ENCODE data around the gene TWIST1. TPM values are rescaled to one million over a fixed set of nuclear protein-coding genes. Genes with fewer than 3 reads are reported as not detected.

The TWIST1 gene
- total RNA-seq, 4 donors from 2014 or later: 1.9 TPM; not detected in 3

DNA sequence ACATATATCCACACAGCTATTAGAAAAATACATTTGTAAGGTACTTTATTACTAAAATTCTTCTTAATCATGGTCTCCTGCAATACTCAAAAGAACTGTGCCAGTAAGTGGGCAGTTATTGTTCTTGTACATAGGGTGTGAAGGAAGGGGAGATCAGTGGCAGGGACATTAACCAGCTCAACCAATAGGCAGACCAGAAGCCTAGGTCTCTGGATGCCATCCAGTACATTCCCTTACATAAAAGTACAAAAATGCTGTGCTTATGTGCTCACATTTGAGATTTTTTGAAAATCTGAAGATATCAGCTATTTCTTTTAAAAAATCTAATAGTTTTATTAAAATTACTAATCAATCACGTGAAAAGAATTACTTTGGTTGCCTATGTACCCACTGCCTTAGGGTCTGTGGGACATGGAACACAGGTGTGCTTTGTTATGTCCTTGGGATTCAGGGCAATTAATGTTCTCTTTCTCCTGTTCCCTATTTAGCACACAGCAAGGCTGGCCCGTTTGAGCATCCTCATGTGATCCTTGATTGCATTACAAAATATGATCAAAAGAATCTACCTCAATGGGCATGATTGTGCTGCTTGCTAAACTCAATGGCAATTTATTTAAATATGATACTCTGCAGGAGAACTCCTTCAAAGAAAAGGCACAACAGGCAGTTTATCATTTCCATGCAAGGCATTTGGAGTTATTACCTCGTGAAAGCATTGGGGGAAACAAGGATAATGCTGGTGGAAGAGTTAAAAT is 22.7 kb downstream of the TWIST1 start:
- no peak for TF ChIP-seq POLR2A (IDR thresholded peaks at IDR 0.05)
- TF ChIP-seq, protein P1, sequence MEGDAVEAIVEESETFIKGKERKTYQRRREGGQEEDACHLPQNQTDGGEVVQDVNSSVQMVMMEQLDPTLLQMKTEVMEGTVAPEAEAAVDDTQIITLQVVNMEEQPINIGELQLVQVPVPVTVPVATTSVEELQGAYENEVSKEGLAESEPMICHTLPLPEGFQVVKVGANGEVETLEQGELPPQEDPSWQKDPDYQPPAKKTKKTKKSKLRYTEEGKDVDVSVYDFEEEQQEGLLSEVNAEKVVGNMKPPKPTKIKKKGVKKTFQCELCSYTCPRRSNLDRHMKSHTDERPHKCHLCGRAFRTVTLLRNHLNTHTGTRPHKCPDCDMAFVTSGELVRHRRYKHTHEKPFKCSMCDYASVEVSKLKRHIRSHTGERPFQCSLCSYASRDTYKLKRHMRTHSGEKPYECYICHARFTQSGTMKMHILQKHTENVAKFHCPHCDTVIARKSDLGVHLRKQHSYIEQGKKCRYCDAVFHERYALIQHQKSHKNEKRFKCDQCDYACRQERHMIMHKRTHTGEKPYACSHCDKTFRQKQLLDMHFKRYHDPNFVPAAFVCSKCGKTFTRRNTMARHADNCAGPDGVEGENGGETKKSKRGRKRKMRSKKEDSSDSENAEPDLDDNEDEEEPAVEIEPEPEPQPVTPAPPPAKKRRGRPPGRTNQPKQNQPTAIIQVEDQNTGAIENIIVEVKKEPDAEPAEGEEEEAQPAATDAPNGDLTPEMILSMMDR (IDR thresholded peaks at IDR 0.05 in 4 of 5, conservative IDR thresholded peaks at IDR 0.05 in 1 of 5): no peak
- no peak for ATAC-seq
- no peak overlapping the region for H3K4me3 ChIP-seq
- no peaks in the 10 kb centered on the region for H3K27me3 ChIP-seq
- no peaks in the 10 kb centered on the region for H3K9me3 ChIP-seq
- no peak for DNase-seq
- in situ Hi-C loops (cut with MboI; ENCODE audit: low sequenced_read_pairs in 4 of 4) (no loop called here), intact Hi-C loops (cut with DNase I; ENCODE audit: low total_unique reads) (no loop called here)
- H3K4me1 ChIP-seq: no peaks in the 10 kb centered on the region
- H3K36me3 ChIP-seq: no peaks in the 10 kb centered on the region
- H3K27ac ChIP-seq: no peak overlapping the region

DNA sequence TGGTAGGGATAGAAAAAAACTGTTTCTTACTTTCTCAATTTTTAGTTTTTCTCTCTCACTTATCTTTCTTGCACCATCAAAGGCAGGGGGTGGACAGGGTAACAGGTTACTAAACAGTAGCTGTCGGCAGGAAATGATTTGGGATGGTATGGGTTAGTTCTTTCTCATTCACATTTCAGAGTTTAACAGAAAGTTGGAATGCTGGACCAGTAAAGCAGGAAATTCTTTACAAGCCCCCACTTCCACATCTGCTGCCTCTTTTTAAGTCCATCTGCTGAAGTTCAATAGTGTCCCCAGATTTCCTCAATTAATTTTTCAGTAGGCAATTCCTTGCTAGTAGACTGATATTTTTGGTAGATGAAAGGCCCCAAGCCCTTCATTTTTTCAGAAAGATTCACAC is 23.3 kb downstream of the TWIST1 start:
- TF ChIP-seq, protein P1 (IDR thresholded peaks at IDR 0.05 in 4 of 5, conservative IDR thresholded peaks at IDR 0.05 in 1 of 5): no peak
- no peak for TF ChIP-seq POLR2A (IDR thresholded peaks at IDR 0.05)
- Histone ChIP-seq H3K27me3 (no peaks in the 10 kb centered on the region), H3K36me3 (no peaks in the 10 kb centered on the region), H3K4me3 (no peak overlapping the region), H3K27ac (no peak overlapping the region), H3K4me1 (no peaks in the 10 kb centered on the region), H3K9me3 (no peaks in the 10 kb centered on the region)
- in situ Hi-C loops (cut with MboI; ENCODE audit: low sequenced_read_pairs in 4 of 4): no loop called here
- DNase-seq (no peak), ATAC-seq (no peak)
- intact Hi-C loops (cut with DNase I; ENCODE audit: low total_unique reads): no loop called here

DNA sequence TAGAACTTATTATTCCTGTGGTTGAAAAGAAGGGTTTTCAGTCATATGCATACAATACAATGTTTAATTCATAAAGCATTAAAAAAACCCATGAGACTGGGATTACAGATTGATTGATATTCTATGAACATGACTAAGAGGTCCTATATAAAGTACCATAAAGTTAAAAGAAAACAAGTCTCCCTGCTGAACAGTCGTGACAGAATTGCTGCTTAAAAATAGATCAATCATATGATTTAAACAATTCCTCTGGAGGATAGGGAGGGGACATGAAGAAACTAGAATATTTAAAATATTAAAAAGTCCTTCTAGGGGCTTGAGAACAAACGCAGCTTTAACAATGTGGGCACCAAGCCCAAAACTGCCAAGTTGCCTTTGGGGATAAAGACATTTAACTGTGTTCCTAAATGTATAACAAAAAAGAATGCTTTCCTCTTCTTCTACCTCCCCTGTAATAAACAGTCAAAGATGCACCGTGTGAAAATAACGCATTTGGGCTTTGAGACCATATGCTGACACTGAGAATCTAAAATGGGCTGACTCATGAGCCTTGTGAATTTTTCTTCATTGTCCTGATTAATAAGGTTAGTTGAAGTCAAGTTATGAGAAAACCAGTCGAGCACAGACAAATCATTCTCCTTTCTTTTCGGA is 25.8 kb downstream of the TWIST1 start:
- H3K27ac ChIP-seq: no peak overlapping the region
- no peak for ATAC-seq
- intact Hi-C loops (cut with DNase I; ENCODE audit: low total_unique reads) (no loop called here), in situ Hi-C loops (cut with MboI; ENCODE audit: low sequenced_read_pairs in 4 of 4) (no loop called here)
- H3K4me3 ChIP-seq: no peak overlapping the region
- no peaks in the 10 kb centered on the region for H3K4me1 ChIP-seq
- H3K27me3 ChIP-seq: no peaks in the 10 kb centered on the region
- DNase-seq: no peak
- TF ChIP-seq POLR2A (IDR thresholded peaks at IDR 0.05): no peak
- TF ChIP-seq, protein P1 (IDR thresholded peaks at IDR 0.05 in 4 of 5, conservative IDR thresholded peaks at IDR 0.05 in 1 of 5): no peak
- no peaks in the 10 kb centered on the region for H3K36me3 ChIP-seq
- no peaks in the 10 kb centered on the region for H3K9me3 ChIP-seq

DNA sequence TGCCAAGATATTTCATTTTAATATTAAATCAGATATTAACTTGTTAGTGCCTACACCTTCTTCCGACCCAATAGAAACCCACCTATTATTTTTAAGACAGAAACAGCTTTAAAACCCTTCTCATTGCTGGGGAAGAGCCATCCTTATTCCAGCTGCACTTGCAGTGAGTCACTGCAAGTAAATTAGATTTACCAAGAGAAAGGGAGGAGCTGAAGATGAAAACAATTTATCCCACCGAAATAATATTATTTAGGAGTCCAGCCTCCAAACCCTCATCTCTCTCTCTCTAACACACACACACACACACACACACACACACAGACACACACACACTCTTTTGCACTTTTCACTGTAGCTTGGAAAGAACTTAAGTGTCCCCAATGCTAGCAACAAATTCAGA is 26.9 kb downstream of the TWIST1 start:
- H3K36me3 ChIP-seq: no peaks in the 10 kb centered on the region
- H3K4me1 ChIP-seq: no peaks in the 10 kb centered on the region
- DNase-seq (no peak), ATAC-seq (no peak)
- no peak overlapping the region for H3K27ac ChIP-seq
- no peak overlapping the region for H3K4me3 ChIP-seq
- TF ChIP-seq, protein P1 (IDR thresholded peaks at IDR 0.05 in 4 of 5, conservative IDR thresholded peaks at IDR 0.05 in 1 of 5): no peak
- TF ChIP-seq POLR2A (IDR thresholded peaks at IDR 0.05): no peak
- H3K9me3 ChIP-seq: no peaks in the 10 kb centered on the region
- H3K27me3 ChIP-seq: no peaks in the 10 kb centered on the region
- in situ Hi-C loops (cut with MboI; ENCODE audit: low sequenced_read_pairs in 4 of 4) (no loop called here), intact Hi-C loops (cut with DNase I; ENCODE audit: low total_unique reads) (no loop called here)
